ENCODE results near the gene PRAMEF7.
"Not testable (repeated sequence)": the region's sequence is repeated elsewhere in the genome, so short reads cannot be mapped to it uniquely, and the experiment has no call there.

DNA sequence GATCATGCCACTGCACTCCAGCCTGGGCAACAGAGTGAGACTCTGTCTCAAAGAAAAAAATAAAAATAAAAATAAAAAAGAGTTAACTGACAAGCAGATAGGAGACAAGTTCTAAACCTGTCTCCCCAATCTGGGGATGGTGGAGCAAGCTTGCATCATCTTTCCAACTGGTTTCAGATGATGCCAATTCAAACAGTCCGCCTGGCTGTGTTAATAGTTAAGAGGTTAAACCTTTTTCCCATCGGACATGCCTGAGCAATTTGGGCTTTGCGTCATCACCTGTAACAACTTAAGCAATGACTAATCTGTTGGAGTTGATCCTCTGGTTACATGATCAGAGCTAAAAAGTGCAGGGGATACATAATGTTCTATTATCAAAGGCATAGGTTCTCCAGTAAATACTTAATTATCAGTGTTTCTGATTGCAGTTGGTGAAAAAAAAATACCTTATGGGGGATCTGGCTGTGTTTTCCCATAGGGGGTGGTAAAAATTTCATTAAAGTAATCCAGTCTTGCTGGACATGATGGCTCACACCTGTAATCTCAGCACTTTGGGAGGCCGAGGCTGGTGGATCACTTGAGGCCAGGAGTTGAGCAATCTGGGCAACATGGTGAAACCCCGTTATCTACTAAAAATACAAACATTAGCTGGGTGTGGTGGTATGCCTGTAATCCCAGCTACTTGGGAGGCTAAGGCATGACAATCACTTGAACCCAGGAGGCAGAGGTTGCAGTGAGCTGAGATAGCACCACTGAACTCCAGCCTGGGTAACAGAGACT lies 12.4 kb upstream of the PRAMEF7 start:
- TF ChIP-seq EP300, POLR2A (IDR thresholded peaks at IDR 0.05): not testable (repeated sequence)
- TF ChIP-seq, protein P1, sequence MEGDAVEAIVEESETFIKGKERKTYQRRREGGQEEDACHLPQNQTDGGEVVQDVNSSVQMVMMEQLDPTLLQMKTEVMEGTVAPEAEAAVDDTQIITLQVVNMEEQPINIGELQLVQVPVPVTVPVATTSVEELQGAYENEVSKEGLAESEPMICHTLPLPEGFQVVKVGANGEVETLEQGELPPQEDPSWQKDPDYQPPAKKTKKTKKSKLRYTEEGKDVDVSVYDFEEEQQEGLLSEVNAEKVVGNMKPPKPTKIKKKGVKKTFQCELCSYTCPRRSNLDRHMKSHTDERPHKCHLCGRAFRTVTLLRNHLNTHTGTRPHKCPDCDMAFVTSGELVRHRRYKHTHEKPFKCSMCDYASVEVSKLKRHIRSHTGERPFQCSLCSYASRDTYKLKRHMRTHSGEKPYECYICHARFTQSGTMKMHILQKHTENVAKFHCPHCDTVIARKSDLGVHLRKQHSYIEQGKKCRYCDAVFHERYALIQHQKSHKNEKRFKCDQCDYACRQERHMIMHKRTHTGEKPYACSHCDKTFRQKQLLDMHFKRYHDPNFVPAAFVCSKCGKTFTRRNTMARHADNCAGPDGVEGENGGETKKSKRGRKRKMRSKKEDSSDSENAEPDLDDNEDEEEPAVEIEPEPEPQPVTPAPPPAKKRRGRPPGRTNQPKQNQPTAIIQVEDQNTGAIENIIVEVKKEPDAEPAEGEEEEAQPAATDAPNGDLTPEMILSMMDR (IDR thresholded peaks at IDR 0.05) = not testable (repeated sequence)

Measured in stomach (tissue), 4 donors.